HG03139 (cell line): ENCODE data around the gene NPIPB9.
"Not testable (repeated sequence)": the region's sequence is repeated elsewhere in the genome, so short reads cannot be mapped to it uniquely, and the experiment has no call there.

Source experiments
- ATAC-seq: cut with Tn5 transposase; IDR thresholded peaks from one replicate; pipeline ENCODE4 v1.9.1; 2021; ENCODE audit not compliant: unreplicated experiment

Gene NPIPB9

DNA sequence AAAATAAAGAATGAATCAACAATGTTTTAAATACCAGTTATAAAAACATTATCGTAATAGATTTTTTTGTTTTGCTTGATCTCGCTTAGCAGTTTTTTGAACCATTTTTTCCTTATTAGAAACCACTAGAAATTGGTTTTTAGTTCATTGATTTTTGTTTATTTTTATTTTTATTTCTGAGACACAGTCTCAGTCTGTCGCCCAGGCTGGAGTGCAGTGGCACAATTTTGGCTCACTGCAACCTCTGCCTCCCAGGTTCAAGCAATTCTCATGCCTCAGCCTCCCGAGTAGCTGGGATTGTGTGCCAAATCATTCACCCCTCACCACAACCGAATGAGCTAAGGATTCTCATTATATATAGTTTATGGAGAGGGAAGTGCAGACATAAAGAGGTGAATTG, at the start of gene NPIPB9:
Gene NPIPB9, plus strand, starts transcription at position 301 of the 400 bp plus-strand sequence.
- ATAC-seq, result not testable (repeated sequence)

DNA sequence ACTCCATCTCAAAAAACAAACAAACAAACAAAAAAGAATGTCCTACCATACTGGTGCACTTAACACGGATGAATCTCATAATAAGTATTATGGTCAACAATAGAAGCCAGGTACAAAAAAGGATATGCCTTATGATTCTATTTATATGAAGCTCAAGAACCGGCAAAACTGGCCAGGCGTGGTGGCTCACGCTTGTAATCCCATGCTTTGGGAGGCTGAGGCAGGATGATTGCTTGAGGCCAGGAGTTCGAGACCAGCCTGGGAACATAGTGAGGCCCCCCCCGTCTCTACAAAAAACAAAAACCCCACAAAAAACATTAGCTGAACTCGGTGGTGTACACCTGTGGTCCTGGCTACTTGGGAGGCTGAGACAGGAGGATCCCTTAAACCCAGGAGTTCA, 47.3 kb upstream of the NPIPB9 start:
- ATAC-seq, result not testable (repeated sequence)

DNA sequence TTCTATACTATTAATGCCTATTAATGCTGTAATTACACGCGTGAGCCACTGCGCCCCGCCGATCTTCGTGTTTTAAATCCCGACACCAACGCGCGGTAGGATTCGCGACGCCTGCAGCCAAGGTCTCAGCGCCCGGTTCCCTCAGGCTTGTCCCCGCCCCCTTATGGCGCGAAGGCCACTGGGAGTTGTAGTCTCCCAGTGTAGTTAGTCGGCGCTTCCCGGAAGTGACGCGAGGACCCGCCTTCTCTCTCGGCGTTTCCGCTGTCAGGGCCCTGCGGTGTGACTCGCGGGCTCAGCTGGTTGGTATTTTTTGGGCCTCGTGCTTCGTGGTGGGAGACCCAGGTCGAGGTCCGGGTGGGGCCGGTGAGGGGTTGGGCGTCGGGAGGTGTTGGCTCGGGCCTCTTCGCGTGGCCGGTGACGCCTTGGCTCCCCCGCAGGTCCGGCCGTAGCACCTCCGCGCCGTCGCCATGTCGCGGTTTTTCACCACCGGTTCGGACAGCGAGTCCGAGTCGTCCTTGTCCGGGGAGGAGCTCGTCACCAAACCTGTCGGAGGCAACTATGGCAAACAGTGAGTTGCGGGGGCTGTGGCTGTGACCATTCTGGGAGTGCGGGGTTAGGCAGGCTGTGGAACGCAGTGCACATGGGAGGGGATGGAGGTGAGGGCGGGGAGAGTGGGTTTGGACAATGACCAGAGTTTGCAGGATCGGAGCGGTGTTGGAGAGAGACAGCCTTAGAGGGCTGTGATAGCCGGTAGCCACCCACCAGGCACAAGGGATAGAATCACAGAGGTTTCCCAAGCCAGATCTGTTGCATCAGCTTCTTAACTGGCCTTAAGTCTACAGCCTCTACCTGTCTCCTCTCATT, 40.1 kb upstream of the NPIPB9 start, which contains the start of gene EIF3C:
Gene EIF3C, plus strand, starts transcription at position 245 of the 864 bp plus-strand sequence. Its CDS starts 223 bp downstream, at position 468.
- peak; percentile 96 for ATAC-seq

DNA sequence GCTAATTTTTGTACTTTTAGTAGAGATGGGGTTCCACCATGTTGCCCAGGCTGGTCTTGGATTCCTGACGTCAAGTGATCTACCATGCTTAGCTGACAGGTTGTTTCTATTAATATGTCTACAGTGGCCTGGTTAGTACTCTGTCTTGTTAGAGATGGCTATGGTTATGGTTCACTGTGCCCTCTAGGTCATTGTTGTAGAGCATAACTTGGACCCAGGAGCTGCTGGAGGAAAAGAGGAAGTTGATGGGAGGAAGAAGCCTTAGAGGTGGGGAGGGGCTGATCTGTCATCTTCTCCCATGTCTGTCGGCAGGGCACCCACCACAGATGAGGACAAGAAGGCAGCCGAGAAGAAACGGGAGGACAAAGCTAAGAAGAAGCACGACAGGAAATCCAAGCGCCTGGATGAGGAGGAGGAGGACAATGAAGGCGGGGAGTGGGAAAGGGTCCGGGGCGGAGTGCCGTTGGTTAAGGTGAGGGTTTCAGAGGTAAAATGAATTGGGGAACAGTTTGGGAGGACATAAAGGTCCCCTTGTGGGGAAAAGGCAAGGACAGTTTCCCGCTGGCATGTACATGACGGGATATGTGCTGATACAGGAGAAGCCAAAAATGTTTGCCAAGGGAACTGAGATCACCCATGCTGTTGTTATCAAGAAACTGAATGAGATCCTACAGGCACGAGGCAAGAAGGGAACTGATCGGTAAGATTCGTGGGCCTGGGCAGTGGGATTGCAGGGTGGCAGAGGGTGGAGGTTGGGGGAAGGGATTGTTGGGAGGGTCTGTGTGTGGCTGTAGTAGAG, 28.5 kb upstream of the NPIPB9 start:
- not testable (repeated sequence) for ATAC-seq

DNA sequence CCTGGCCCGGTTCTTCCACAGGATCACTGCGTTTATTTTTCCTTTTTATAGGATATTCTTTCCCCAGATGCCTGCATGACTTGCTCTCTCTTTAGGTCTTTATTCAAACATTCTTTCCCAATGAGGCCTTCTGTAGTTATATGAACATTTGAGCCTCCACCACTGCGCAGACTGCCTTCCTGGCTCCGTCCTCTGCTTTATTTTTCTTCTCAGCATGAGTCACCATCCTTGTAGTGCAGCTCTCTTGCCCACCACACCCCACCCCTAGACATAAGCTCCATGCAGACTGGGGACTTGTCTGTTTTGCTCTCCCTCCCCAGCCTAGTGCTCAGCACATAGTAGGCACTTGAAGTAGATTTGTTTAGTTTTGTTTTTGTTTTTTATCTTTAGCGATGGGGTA, 20.3 kb upstream of the NPIPB9 start:
- not testable (repeated sequence) for ATAC-seq

DNA sequence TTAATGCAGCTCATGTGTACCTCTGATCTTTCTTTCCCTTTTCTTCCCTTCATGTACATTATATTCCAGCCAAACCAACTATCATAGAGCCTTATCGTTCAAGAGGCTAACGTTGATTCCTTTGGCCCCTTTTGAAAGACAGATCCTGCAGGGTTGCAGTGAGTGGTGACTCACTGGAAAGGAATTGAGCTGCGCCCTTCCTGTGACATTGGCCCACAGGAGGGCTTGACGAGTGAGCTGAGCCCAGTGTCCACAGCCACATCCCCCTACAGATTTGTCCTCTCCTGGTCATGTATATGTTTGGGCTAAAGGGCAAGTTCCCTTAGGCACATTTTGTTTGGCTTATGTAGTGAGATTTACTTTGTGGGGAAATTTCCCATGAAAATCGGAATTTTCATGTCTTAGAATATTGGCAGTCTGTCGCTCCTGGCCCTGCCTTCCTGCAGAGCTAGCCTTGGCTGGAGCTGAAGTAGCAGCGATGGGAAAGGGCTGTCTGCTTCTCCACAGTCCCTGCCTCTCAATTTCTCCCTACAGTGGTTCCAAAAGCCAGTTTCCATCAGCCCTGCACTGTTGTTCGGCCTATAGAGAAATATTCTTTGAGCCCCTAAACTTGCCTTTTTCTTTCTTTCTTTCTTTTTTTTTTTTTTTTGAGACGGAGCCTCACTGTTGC, 19.0 kb upstream of the NPIPB9 start:
- not testable (repeated sequence) for ATAC-seq

DNA sequence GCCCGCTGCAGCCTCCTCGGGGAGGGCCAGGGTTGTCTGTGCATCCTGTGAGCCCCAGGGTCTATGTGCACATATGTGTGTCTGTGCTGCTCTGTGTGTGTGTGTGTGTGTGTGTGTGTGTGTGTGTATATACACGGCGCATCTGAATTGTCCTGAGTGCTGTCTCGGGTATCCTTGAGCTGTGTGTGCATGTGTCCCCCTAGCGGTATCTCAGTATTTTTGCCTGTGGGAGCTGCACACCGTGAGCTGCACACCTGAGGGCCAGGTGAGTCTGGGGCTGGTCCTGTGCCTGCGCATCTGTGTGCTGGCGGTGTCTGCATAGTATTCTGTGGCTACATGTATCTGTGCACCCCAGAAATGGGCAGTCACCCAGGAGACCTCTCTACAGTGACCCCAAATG, 11.8 kb upstream of the NPIPB9 start:
- ATAC-seq, result not testable (repeated sequence)

DNA sequence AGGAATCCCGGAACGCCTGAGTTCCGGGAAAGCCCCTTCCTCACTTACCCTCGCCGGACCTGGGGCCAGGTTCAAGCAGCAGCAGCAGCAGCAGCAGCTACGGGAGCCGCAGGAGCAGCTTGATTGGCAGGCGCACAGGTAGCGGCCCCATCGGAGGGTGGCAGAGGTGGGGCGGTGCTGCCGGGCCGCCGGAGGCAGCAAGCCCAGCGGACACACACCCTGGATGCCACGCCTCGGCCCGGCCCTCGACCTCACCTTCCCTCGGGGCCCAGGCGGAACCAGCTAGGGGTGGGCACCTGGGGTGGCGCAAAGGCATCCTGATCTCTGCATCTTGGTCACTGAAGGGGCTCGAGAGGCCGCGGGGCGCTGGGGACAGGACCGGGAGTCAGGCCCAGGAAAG, 11.0 kb upstream of the NPIPB9 start:
- ATAC-seq, result not testable (repeated sequence)

DNA sequence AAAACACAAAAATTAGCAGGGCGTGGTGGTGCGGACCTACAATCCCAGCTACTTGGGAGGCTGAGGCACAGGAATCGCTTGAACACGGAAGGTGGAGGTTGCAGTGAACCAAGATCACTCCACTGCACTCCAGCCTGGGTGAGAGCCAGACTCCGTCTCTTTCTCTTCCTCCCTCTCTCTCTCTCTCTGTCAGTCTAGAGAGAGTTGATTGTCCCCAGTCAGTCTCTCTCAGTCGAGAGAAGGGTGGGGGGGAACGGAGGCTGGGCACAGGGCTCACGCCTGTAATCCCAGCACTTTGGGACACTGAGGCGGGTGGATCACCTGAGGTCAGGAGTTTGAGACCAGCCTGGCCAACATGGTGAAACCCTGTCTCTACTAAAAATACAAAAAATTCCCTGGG, 10.3 kb upstream of the NPIPB9 start:
- ATAC-seq, result not testable (repeated sequence)

DNA sequence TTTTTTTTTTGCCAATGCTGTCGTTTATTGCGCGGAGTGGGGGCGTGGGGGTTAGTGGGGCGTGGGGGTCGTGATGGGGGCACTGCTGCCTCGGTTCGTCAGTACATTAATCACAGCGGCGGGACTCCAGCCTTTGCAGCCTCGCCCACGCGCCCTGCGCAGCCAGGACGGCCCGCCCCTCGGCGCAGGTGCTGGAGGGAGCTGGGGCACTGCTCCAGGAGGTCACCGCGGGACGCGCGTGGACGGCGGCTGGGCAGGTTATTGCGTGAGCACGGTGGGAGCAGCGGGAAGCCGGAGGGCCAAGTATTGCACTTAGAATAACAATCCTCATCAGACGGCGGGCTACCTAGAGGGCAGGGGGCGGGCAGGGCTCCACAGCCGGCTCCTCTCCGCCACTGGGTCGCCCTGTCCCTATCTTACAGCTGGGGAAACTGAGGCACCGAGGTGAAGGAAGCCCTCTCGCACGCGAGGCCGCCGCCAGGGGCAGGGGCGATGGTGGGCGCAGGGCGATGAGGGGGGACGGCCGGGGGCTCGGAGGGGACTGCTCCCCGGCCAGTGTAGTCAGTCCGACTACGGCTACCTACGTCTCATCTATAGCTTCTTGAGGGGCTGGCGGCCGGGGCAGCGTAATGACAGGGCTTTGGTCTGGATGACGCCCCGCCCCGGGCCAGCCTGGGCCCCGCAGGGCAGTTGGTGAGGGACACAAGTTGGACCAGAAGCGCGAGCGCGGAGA, 4.8 kb upstream of the NPIPB9 start:
- not testable (repeated sequence) for ATAC-seq

DNA sequence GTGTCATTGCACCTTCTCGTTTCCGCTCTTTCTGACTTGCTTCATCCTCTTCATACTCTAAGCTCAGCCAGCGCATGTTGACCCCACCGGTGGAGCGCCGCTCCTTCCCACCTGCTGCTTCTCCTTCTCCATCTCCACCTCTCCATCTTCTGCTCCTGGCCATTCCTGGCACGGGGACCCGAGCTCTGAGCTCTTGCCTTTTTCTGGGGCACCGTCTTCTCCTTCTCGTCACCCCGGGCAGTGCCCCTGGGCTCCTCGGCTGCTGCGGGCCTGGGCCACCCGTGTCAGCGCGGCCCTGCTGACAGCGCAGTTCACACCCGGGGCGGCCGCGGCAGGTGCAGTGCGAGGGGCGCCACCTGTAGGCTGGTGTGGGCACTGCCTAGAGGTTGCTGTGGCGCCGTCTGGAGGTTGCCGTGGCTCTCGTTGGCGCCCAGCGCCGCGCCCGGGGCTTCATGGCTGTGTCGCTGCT, 1.6 kb upstream of the NPIPB9 start:
- ATAC-seq, result peak; percentile 96

DNA sequence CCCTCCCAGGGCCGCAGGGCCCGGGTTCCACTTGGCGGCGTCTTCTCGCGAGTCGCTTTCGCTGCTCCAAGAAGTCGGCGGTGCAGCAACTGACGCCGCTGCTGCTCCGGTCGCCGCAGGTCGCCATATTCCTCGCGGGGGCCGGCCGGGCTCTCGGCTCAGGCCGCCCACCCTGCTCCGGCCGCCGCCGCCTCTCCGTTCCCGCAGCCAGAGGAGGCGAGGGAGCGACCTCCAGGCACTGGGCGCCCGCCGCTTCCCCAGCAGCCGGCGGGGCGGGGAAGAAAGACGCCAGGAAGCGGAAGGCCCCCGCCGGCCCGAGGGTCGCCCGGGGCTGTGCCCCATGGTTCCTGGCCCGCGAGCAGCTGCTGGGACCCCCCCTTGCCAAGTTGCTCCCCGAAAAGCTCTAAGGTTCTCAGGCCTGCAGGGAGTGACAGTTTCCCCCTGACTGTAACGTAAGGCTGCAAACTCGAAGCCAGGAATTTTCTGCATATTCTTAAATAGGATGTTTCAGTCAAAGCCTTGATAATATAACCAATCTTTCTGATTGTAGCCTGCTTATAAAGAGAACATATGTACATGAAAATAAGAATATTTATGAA, 1.0 kb upstream of the NPIPB9 start:
- ATAC-seq, result not testable (repeated sequence)

DNA sequence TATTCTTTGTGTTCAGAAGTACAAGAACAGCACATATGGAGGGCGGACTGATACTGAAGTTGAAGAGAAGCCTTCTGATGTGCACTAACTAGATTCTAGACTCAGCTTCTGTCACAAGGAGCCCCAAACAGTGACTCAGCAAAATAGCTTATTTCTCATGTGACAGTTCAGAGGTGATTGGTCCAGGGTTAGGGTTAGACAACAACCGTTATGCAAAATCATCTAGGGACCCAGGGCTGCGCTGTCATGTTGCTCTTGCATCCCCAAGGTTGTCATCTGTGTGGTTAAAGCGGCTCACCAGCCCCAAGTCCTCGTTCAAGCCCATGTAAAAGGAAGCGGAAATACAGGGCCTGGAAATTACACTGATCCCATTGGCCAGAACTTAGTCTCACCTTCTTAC, 30.1 kb downstream of the NPIPB9 start:
- not testable (repeated sequence) for ATAC-seq

DNA sequence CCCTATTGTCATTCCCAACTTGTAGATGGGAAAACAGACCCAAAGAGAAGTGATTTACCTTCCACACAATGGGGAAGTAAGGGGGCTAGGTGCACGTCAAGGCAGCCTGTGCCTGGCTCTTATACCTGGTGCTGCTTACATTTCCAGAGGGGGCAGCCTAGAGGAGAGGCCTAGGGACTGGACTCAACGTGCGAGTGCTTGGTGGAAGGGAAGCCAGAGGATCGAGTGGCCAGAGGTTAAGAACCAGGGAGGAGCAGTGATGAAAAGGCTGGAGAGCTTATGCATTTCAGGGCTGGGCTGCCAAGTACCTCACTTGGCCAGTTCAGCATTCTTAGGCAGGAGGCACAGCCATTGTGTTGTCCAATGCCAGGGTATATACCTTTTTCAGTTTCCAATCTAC, 30.8 kb downstream of the NPIPB9 start:
- ATAC-seq, result not testable (repeated sequence)

DNA sequence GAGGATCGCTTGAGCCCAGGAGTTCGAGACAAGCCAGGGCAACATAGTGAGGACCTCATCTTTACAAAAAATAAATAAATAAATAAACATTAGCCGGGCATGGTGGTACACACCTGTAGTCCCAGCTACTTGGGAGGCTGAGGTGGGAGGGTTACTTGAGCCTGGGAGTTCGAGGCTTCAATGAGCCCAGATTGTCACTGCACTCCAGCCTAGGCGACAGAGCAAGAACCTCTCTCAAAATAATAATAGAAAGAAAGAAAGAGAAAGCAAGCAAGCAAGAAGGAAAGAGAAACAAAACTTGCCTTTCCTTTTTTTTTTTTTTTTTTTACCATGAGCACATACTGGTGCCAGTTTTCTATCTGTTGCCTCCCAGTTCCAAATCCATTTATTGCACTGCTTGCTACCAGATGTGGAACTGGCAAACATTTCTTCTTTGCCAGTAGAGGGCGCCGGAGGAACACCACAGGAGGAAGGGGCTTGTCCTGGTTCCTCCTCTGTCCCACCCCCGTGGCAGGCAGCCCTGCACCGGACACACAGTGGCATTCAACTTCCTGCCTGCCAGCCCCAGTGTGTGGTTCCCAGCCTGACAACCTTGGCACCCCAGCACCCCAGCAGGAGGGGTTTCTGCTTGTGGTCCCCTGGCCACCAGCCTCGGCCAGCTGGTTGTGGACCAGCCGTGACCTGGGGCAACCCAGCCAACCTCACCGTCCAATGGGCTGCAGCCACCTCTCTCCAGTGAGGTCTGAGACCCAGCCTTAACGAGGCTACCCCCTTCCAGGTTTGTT, 50.8 kb downstream of the NPIPB9 start:
- ATAC-seq, result not testable (repeated sequence)

DNA sequence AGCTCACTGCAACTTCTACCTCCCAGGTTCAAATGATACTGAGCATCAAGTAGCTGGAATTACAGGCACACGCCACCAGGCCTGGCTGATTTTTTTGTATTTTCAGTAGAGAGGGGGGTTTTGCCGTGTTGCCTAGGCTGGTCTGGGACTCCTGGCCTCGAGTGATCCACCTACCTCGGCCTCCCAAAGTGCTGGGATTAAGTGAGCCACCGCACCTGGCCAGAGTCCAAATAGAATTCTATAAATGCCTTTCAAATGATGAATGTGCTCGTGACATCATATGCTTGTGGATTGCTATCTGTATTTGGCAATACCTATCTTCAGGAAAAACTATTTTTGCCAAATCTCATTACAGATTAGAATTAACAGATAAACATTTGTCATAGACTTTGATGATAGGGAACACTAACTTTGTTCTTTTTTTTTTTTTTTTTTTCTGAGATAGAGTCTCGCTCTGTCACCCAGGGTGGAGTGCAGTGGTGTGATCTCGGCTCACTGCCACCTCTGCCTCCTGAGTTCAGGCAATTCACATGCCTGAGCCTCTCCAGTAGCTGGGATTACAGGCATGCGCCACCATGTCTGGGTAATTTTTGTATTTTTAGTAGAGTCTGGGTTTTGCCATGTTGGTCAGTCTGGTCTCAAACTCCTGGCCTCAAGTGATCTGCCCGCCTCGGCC, 56.0 kb downstream of the NPIPB9 start:
- ATAC-seq, result not testable (repeated sequence)

DNA sequence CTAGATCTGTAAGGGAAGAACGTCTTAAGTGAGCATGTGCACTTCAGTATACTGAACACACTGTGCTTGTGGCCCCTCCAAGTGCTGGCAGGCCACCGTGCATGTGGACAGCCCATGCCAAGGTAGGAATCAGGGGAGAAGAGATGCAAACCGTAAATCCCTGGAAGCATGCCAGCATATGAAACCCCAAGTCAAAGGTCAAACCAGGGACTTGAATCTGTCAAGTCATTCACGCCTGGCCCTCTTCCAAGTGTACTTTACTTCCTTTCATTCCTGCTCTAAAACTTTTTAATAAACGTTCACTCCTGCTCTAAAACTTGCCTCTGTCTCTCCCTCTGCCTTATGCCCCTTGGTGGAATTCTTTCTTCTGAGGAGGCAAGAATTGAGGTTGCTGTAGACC, 68.4 kb downstream of the NPIPB9 start:
- ATAC-seq, result no peak

DNA sequence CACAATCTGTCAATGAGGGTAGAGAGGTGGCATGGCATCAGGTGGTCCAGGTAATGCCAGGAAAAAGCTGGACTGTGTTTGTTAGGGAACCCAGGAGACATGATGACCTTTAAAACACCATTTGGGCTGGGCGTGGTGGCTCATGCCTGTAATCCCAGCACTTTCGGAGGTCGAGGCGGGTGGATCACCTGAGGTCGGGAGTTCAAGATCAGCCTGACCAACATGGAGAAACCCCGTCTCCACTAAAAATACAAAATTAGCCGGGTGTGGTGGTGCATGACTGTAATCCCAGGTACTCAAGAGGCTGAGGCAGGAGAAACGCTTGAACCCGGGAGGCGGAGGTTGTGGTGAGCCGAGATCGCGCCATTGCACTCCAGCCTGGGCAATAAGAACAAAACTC, 69.0 kb downstream of the NPIPB9 start:
- not testable (repeated sequence) for ATAC-seq
